Peyer's patch (tissue), 4 donors: ENCODE data around the gene EPHA6. TPM values are rescaled to one million over a fixed set of nuclear protein-coding genes. Genes with fewer than 3 reads are reported as not detected.
"Not testable (repeated sequence)": the region's sequence is repeated elsewhere in the genome, so short reads cannot be mapped to it uniquely, and the experiment has no call there.

Experiments
- DNase-seq, 3 donors: peaks; one replicate each; pipeline ENCODE4 v3.0.0-alpha.2; 2017 to 2019
- H3K27ac ChIP-seq, 4 donors: fragments of 200-600 bp; sonication (generic); one replicate each; pipeline ENCODE4 v1.5.1; 2016 to 2019
- H3K27me3 ChIP-seq, 2 donors: fragments of 200-600 bp; sonication (generic); one replicate each; pipeline ENCODE4 v1.5.1; 2019
- H3K36me3 ChIP-seq, 3 donors: fragments of 200-600 bp; sonication (generic); one replicate each; pipeline ENCODE4 v1.5.1; 2016 to 2019
- H3K4me1 ChIP-seq, 4 donors: fragments of 200-600 bp; sonication (generic); one replicate each; pipeline ENCODE4 v1.5.1; 2016 to 2019
- H3K4me3 ChIP-seq, 4 donors: fragments of 200-600 bp; sonication (generic); 1 replicate in 3 of 4; 2 replicates in 1 of 4; pipeline ENCODE4 v1.5.1; 2016 to 2019; ENCODE audit warnings: mild to moderate bottlenecking in 1 of 4
- H3K9me3 ChIP-seq, 4 donors: fragments of 200-600 bp; sonication (generic); one replicate each; pipeline ENCODE4 v1.5.1; 2016 to 2019; ENCODE audit warnings: mild to moderate bottlenecking in 1 of 4
- CTCF ChIP-seq, 6 experiments: fragments of 450-650 bp in 4 of 6; fragments of 200-600 bp in 2 of 6; sonication (generic) in 1 of 6; IDR thresholded peaks; one replicate each; pipeline ENCODE4 v1.5.1; 2017 to 2019; ENCODE audit warnings: antibody characterized with exemption in 6 of 6, mild to moderate bottlenecking in 3 of 6, moderate library complexity in 1 of 6
- POLR2A ChIP-seq, 2 donors: fragments of 450-650 bp; IDR thresholded peaks; one replicate each; pipeline ENCODE4 v1.5.1; 2017; ENCODE audit warnings: antibody characterized with exemption in 2 of 2, mild to moderate bottlenecking in 2 of 2, moderate library complexity in 2 of 2
- total RNA-seq, 4 donors: library from RNA; depleted of rRNA; stranded (reverse); fragments of >200 nt; gene quantifications; one replicate each; pipeline ENCODE4 v1.1.0, GENCODE V29; 2016

The EPHA6 gene
- total RNA-seq, 4 donors from 2014 or later = 1.7 to 2.1 (median 1.9) TPM; not detected in 1

- H3K4me3 ChIP-seq = no peak overlapping the region
- H3K9me3 ChIP-seq = no peaks in the 10 kb centered on the region
- H3K27me3 ChIP-seq = no peaks in the 10 kb centered on the region
- no peaks in the 10 kb centered on the region for H3K4me1 ChIP-seq
- H3K27ac ChIP-seq = no peak overlapping the region
- TF ChIP-seq CTCF (IDR thresholded peaks at IDR 0.05) = no peak
- TF ChIP-seq POLR2A (IDR thresholded peaks at IDR 0.05) = no peak
- no peaks in the 10 kb centered on the region for H3K36me3 ChIP-seq
- no peak for DNase-seq
These were observed 195.1 kb downstream of the EPHA6 start for GRCh38 chr3:97009427-97010019.

- H3K27ac ChIP-seq = no peak overlapping the region
- no peaks in the 10 kb centered on the region for H3K36me3 ChIP-seq
- H3K9me3 ChIP-seq = no peaks in the 10 kb centered on the region
- no peak for TF ChIP-seq CTCF (IDR thresholded peaks at IDR 0.05)
- TF ChIP-seq POLR2A (IDR thresholded peaks at IDR 0.05) = no peak
- no peaks in the 10 kb centered on the region for H3K27me3 ChIP-seq
- no peaks in the 10 kb centered on the region for H3K4me1 ChIP-seq
- no peak for DNase-seq
- H3K4me3 ChIP-seq = no peak overlapping the region
These were observed 196.7 kb downstream of the EPHA6 start for GRCh38 chr3:97010881-97011657.

- DNase-seq = no peak
- Histone ChIP-seq H3K36me3 (no peaks in the 10 kb centered on the region), H3K9me3 (no peaks in the 10 kb centered on the region), H3K4me1 (no peaks in the 10 kb centered on the region), H3K4me3 (no peak overlapping the region), H3K27ac (no peak overlapping the region), H3K27me3 (no peaks in the 10 kb centered on the region)
- TF ChIP-seq POLR2A (IDR thresholded peaks at IDR 0.05) (no peak), CTCF (IDR thresholded peaks at IDR 0.05) (no peak)
These were observed 207.4 kb downstream of the EPHA6 start for GRCh38 chr3:97021778-97022177.

- DNase-seq, H3K9me3 ChIP-seq, H3K27ac ChIP-seq, H3K36me3 ChIP-seq, H3K4me3 ChIP-seq, H3K4me1 ChIP-seq, H3K27me3 ChIP-seq: not testable (repeated sequence)
These were observed 211.2 kb downstream of the EPHA6 start for GRCh38 chr3:97025612-97026011.

GRCh38 chr3:97029972-97030371 lies 215.6 kb downstream of the EPHA6 start:
- Histone ChIP-seq H3K4me1 (no peaks in the 10 kb centered on the region), H3K27ac (no peak overlapping the region), H3K4me3 (no peak overlapping the region), H3K27me3 (no peaks in the 10 kb centered on the region), H3K36me3 (no peaks in the 10 kb centered on the region), H3K9me3 (no peaks in the 10 kb centered on the region)
- DNase-seq = no peak
- TF ChIP-seq CTCF (IDR thresholded peaks at IDR 0.05) (no peak), POLR2A (IDR thresholded peaks at IDR 0.05) (no peak)

GRCh38 chr3:97037294-97037943 lies 223.0 kb downstream of the EPHA6 start:
- Histone ChIP-seq H3K4me3 (no peak overlapping the region), H3K9me3 (no peaks in the 10 kb centered on the region), H3K4me1 (no peaks in the 10 kb centered on the region), H3K27ac (no peak overlapping the region), H3K36me3 (no peaks in the 10 kb centered on the region), H3K27me3 (no peaks in the 10 kb centered on the region)
- no peak for DNase-seq
- TF ChIP-seq POLR2A (IDR thresholded peaks at IDR 0.05) (no peak), CTCF (IDR thresholded peaks at IDR 0.05) (no peak)
